ENCODE results near the gene IL1RAPL2. TPM values are rescaled to one million over a fixed set of nuclear protein-coding genes. Genes with fewer than 3 reads are reported as not detected.

Gene IL1RAPL2
- 1 to 10 TPM in 1 of 2 donors, not detected in 1; 2.0 TPM for total RNA-seq
- not detected for polyA plus RNA-seq
- long read RNA-seq, donor 1, result 0 reads
- long read RNA-seq, donor 2, result 0 reads
- long read RNA-seq, donor 3, result 0 reads
- long read RNA-seq, donor 4, result 0 reads
- long read RNA-seq, donor 5, result 0 reads

GRCh38 chrX:104565791-104566680, at the start of gene IL1RAPL2:
IL1RAPL2 (plus strand) TSS chrX:104566199.
- no peak within 1 kb of the TSS for H3K9ac ChIP-seq (ENCODE audit: insufficient read depth in 1 of 2, low read length in 2 of 2)
- H3K36me3 ChIP-seq (ENCODE audit: control insufficient read depth in 4 of 4, insufficient read depth in 4 of 4, low read length in 4 of 4), result no peaks in the 10 kb centered on the region
- no peak within 1 kb of the TSS for H3K27ac ChIP-seq (ENCODE audit: low read depth in 1 of 2, low read length in 1 of 2)
- ATAC-seq (ENCODE audit: insufficient read depth, low FRiP score) (no peak), DNase-seq (peak; percentile 27 to 52 (median 45))
- TF ChIP-seq, protein P1, sequence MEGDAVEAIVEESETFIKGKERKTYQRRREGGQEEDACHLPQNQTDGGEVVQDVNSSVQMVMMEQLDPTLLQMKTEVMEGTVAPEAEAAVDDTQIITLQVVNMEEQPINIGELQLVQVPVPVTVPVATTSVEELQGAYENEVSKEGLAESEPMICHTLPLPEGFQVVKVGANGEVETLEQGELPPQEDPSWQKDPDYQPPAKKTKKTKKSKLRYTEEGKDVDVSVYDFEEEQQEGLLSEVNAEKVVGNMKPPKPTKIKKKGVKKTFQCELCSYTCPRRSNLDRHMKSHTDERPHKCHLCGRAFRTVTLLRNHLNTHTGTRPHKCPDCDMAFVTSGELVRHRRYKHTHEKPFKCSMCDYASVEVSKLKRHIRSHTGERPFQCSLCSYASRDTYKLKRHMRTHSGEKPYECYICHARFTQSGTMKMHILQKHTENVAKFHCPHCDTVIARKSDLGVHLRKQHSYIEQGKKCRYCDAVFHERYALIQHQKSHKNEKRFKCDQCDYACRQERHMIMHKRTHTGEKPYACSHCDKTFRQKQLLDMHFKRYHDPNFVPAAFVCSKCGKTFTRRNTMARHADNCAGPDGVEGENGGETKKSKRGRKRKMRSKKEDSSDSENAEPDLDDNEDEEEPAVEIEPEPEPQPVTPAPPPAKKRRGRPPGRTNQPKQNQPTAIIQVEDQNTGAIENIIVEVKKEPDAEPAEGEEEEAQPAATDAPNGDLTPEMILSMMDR (IDR thresholded peaks at IDR 0.05; ENCODE audit: control extremely low read depth, extremely low read depth), result no peak
- peaks cover 9 to 73% (median 51%) of the 10 kb centered on the region in 3 donors for H3K27me3 ChIP-seq (ENCODE audit: control insufficient read depth in 3 of 3, insufficient read depth in 3 of 3, low read length in 2 of 3)
- no peaks in the 10 kb centered on the region for H3K4me1 ChIP-seq (ENCODE audit: control insufficient read depth in 5 of 5, insufficient read depth in 5 of 5, low read length in 5 of 5)
- WGBS, 2 donors, result 2 to 22% methylated on average over 38 to 48 of the region's 48 CpGs
- H3K4me3 ChIP-seq, result no peak within 1 kb of the TSS
- peaks cover 0 to 6% (median 0%) of the 10 kb centered on the region in 4 donors for H3K9me3 ChIP-seq (ENCODE audit: control insufficient read depth in 4 of 4, insufficient read depth in 3 of 4, low read length in 3 of 4)

GRCh38 chrX:104522386-104522785, 43.6 kb upstream of the IL1RAPL2 start:
- TF ChIP-seq, protein P1 (IDR thresholded peaks at IDR 0.05; ENCODE audit: control extremely low read depth, extremely low read depth), result no peak
- Histone ChIP-seq H3K4me1 (ENCODE audit: control insufficient read depth in 5 of 5, insufficient read depth in 5 of 5, low read length in 5 of 5) (no peaks in the 10 kb centered on the region), H3K27me3 (ENCODE audit: control insufficient read depth in 3 of 3, insufficient read depth in 3 of 3, low read length in 2 of 3) (peaks cover 0 to 4% (median 0%) of the 10 kb centered on the region in 3 donors), H3K9me3 (ENCODE audit: control insufficient read depth in 4 of 4, insufficient read depth in 3 of 4, low read length in 3 of 4) (no peaks in the 10 kb centered on the region), H3K4me3 (no peak overlapping the region), H3K9ac (ENCODE audit: insufficient read depth in 1 of 2, low read length in 2 of 2) (no peak overlapping the region), H3K36me3 (ENCODE audit: control insufficient read depth in 4 of 4, insufficient read depth in 4 of 4, low read length in 4 of 4) (no peaks in the 10 kb centered on the region), H3K27ac (ENCODE audit: low read depth in 1 of 2, low read length in 1 of 2) (no peak overlapping the region)
- ATAC-seq (ENCODE audit: insufficient read depth, low FRiP score) (no peak), DNase-seq (no peak)
- 25 to 33% methylated on average over 2 of the region's 2 CpGs for WGBS, 2 donors

- 62 to 79% methylated on average over 2 of the region's 2 CpGs for WGBS, 2 donors
- TF ChIP-seq, protein P1 (IDR thresholded peaks at IDR 0.05; ENCODE audit: control extremely low read depth, extremely low read depth), result no peak
- Histone ChIP-seq H3K9ac (ENCODE audit: insufficient read depth in 1 of 2, low read length in 2 of 2) (no peak overlapping the region), H3K36me3 (ENCODE audit: control insufficient read depth in 4 of 4, insufficient read depth in 4 of 4, low read length in 4 of 4) (no peaks in the 10 kb centered on the region), H3K4me1 (ENCODE audit: control insufficient read depth in 5 of 5, insufficient read depth in 5 of 5, low read length in 5 of 5) (no peaks in the 10 kb centered on the region), H3K27ac (ENCODE audit: low read depth in 1 of 2, low read length in 1 of 2) (no peak overlapping the region), H3K9me3 (ENCODE audit: control insufficient read depth in 4 of 4, insufficient read depth in 3 of 4, low read length in 3 of 4) (no peaks in the 10 kb centered on the region), H3K27me3 (ENCODE audit: control insufficient read depth in 3 of 3, insufficient read depth in 3 of 3, low read length in 2 of 3) (peaks cover 0 to 4% (median 0%) of the 10 kb centered on the region in 3 donors), H3K4me3 (no peak overlapping the region)
- ATAC-seq (ENCODE audit: insufficient read depth, low FRiP score) (no peak), DNase-seq (no peak)
Observed at GRCh38 chrX:104523858-104524257, 42.1 kb upstream of the IL1RAPL2 start.

All from lung (tissue), 16 donors.